Head of caudate nucleus (tissue), 42 donors: ENCODE data around the gene CRACDL.
"Not testable (repeated sequence)": the region's sequence is repeated elsewhere in the genome, so short reads cannot be mapped to it uniquely, and the experiment has no call there.

Source experiments
- DNase-seq, 42 donors: peaks; one replicate each; pipeline versions ENCODE4 v3.0.0 to v3.0.0-alpha.2; 2020 to 2021; ENCODE audit warnings: mixed read lengths in 7 of 42
- intact Hi-C: fragments of 100-400 bp; cut with DNase I; formaldehyde crosslinking; loops from one replicate; pipeline ENCODE4 v1.15.0; 2022

CRACDL gene

DNA sequence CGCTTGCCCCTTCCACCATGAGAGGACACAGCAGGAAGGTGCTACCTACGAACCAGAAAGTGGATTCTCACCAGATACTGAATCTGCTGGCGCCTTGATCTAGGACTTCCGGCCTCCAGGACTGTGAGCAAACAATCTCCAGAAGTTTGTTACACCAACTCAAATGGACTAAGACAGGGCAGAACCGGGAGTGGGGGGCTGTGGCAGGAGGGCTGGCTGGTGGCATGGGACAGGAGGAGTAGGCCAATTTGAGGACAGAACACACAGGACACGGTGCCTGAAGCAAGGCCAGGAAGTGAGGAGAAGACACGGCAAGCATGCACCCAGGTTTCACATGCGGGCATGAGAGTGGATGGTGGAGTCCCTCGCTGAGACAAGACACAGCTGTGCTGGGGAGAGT lies 40.1 kb downstream of the CRACDL start:
- peak in 10 of 42 donors; percentile 3 to 33 (median 16) for DNase-seq
- intact Hi-C loops, result no loop called here

- intact Hi-C loops, result no loop called here
- peak in 6 of 42 donors; percentile 1 to 19 (median 8) for DNase-seq
These were observed 40.8 kb downstream of the CRACDL start for GRCh38 chr2:98895221-98895620.

GRCh38 chr2:98894331-98895000 lies 41.6 kb downstream of the CRACDL start:
- intact Hi-C loops, result no loop called here
- peak in 8 of 42 donors; percentile 2 to 36 (median 18) for DNase-seq

DNA sequence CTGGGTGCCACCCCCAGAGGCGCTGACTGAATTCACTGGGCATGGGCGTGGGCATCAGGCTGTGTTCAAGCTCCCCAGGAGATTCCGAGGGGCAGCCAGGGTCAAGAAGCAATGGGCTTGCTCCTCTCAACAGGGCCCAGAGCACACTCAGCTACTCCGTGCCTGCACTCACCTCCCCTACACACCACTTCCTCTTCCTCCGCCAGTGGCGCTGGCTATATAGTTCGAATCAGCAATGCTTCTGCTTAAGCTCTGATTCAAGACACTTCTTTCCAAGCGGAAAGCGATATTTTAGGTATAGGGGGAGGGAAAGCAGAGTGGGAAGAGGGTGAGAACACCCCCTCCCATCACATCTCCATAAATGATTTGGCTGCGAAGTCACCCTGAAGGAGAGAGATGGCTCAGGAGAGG lies 42.1 kb downstream of the CRACDL start:
- peak in 17 of 42 donors; percentile 26 to 72 (median 53) for DNase-seq
- intact Hi-C loops, result no loop called here

GRCh38 chr2:98892871-98893270 lies 43.2 kb downstream of the CRACDL start:
- intact Hi-C loops, result no loop called here
- peak in 9 of 42 donors; percentile 0 to 37 (median 6) for DNase-seq

DNA sequence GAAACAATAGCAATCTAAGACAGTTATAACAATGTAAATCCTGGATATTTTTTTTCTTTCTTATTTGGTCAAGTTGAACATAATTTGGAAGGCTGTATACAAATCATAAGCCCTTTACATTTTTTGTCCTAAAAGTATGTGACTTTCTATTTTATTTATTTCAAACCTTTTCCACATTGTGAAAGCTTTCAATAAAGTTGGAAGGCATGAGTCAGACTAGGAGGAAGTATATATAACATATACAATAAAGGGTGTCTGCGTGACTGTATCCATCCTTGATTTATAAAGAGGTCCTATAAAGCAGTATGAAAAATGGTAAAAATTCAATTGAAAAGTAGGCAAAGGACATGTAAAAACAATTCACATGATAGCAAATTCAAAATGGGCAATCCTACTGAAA lies 44.4 kb downstream of the CRACDL start:
- intact Hi-C loops, result no loop called here
- no peak for DNase-seq

DNA sequence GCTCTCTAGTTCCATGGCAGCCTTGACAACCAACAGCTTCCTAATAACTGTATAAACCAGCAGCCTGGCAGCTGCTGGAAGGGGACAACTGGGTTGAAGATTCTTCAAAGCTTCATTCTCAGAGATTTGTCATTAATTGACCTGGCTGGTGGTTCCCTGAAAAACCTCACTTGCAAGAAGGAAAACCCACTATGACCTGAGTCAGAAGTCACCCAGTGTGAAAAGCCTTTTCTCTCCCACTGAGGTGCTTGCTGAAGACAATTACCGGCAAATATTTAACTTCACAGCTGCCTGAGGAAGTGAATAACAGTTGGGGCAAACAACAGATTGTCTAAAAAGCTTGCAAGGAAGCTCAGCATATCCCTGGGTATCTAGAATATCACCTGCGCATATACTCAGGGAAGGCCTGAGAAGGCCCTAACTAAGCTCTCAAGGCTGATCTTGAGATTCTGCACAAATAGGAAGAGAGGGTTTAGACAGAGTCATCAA lies 49.9 kb downstream of the CRACDL start:
- DNase-seq, result peak in 5 of 42 donors; percentile 1 to 25 (median 4)
- intact Hi-C loops, result no loop called here

- DNase-seq, result peak in 1 of 42 donors; percentile 31
- intact Hi-C loops, result no loop called here
These were observed 51.4 kb downstream of the CRACDL start for GRCh38 chr2:98884658-98885057.

DNA sequence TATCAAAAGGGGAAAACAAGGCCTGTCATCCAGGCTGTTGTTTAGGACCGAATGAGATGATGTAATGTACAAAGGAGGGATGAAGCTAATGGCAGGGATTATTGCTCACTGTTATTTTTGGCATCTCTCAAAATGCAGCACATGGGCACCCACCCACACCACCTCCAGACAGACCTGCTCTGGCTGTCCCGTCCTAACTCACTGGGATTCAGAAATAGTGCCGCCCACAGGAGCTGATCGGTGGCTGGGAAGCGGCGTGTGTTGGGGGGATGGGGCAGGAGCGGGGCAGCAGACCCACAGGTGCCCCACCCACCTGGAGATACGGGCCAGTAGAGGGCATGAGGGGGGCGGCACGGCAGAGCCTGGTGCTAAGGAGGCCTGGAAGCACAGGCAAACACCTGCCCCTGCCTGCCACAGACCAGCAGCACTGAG lies 52.2 kb downstream of the CRACDL start:
- peak in 40 of 42 donors; percentile 27 to 87 (median 62) for DNase-seq
- intact Hi-C loops, result no loop called here

GRCh38 chr2:98882971-98883779 lies 52.9 kb downstream of the CRACDL start:
- DNase-seq, result peak in 2 of 42 donors; percentile 5 to 24

GRCh38 chr2:98882368-98882767 lies 53.7 kb downstream of the CRACDL start:
- peak in 1 of 42 donors; percentile 16 for DNase-seq
- intact Hi-C loops, result no loop called here

More at GRCh38 chr2:98882971-98883779, 52.9 kb downstream of the CRACDL start:
- intact Hi-C loops, result no loop called here

- intact Hi-C loops, result no loop called here
- peak in 4 of 42 donors; percentile 6 to 34 (median 13) for DNase-seq
These were observed 54.8 kb downstream of the CRACDL start for GRCh38 chr2:98881153-98881650.

- peak in 4 of 42 donors; percentile 1 to 19 (median 4) for DNase-seq
- intact Hi-C loops, result no loop called here
These were observed 55.5 kb downstream of the CRACDL start for GRCh38 chr2:98880266-98881152.

DNA sequence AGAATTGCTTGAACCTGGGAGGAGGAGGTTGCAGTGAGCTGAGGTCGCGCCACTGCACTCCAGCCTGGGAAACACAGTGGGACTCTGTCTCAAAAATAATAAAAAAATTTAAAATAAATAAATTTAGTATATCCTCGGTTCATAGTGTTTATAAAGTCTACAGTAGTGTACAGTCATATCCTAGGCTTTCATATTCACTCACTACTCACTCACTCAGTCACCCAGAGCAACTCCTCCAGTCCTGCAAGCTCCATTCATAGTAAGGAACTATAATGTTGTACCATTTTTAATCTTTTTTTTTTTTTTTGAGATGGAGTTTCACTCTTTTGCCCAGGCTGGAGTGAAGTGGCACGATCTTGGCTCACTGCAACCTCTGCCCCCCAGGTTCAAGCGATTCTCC lies 58.4 kb downstream of the CRACDL start:
- intact Hi-C loops, result not testable (repeated sequence)
- peak in 1 of 42 donors; percentile 28 for DNase-seq

- DNase-seq, result no peak
- intact Hi-C loops, result no loop called here
These were observed 59.3 kb downstream of the CRACDL start for GRCh38 chr2:98876741-98877140.

DNA sequence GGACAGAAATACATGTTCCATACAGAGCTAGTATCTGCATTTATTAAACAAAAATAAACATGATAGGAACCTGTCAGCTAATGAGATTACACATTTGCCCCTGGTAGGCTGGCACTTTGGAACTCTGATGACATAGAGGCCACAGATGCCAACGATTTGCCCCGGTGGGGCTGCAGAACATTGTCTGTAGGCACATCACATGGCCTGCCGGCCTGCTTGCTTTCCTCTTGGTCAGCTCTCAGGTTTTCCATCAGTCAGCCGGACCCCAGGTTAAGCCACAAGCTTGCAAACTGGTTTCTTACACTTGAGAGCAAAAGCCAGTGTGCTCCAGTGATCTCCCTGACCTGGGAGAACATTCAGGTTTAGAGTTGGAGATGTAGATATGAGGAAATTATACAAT lies 60.3 kb downstream of the CRACDL start:
- peak in 1 of 42 donors; percentile 23 for DNase-seq
- intact Hi-C loops, result no loop called here

GRCh38 chr2:98875081-98875728 lies 60.8 kb downstream of the CRACDL start:
- intact Hi-C loops, result no loop called here
- peak in 32 of 42 donors; percentile 26 to 89 (median 54) for DNase-seq

GRCh38 chr2:98874186-98874689 lies 61.8 kb downstream of the CRACDL start:
- intact Hi-C loops, result no loop called here

More at GRCh38 chr2:98874186-98874689, 61.8 kb downstream of the CRACDL start:
- DNase-seq, result no peak
